GM12878 (cell line): ENCODE measurements around the gene INSC. TPM values are rescaled to one million over a fixed set of nuclear protein-coding genes. Genes with fewer than 3 reads are reported as not detected.

ENCODE experiments used
- ATAC-seq: fragments of 200-7000 bp; cut with Tn5 transposase; 3 replicates; pipeline ENCODE4 v1.9.1; 2020; ENCODE audit warnings: mild to moderate bottlenecking, moderate library complexity
- BruUV-seq: library from RNA; stranded (reverse); fragments of 400-500 nt; replicated peaks from 2 replicates; lab custom pipeline; 2021; lab: Mats Ljungman, UMichigan
- CTCF ChIA-PET: fragments of 300-600 bp; sonication (Branson Sonifier 250); formaldehyde crosslinking; extraction: SDS; loops from one replicate; lab custom pipeline; 2021; ENCODE audit warnings: inconsistent platforms; lab: Yijun Ruan, JAX
- POLR2A ChIA-PET: fragments of 350-600 bp; formaldehyde crosslinking; extraction: SDS; loops from one replicate; lab custom pipeline; 2021; ENCODE audit warnings: inconsistent platforms; lab: Charles Lee
- RAD21 ChIA-PET: fragments of 300-600 bp; sonication (Branson Sonifier 250); formaldehyde crosslinking; loops from one replicate; lab custom pipeline; 2023; ENCODE audit warnings: antibody characterized with exemption; ENCODE audit not compliant: unreplicated experiment; lab: Charles Lee
- SMC1A ChIA-PET: fragments of 300-600 bp; sonication (Branson Sonifier 250); formaldehyde crosslinking; loops from one replicate; lab custom pipeline; 2023; ENCODE audit not compliant: unreplicated experiment, uncharacterized antibody; lab: Charles Lee
- DNase-seq: peaks from one replicate; pipeline ENCODE4 v3.0.0-alpha.2; 2011; ENCODE audit warnings: low read depth, low spot score
- FAIRE-seq: peaks from 3 replicates; lab custom pipeline; 2011; peaks lifted over from hg19 to GRCh38; lab: Jason Lieb, UNC
- H2AFZ ChIP-seq: 2 replicates; pipeline ENCODE4 v1.6.0; 2011; ENCODE audit warnings: low read depth, low read length, control low read depth; ENCODE audit not compliant: control insufficient read depth
- H3K27ac ChIP-seq: 2 replicates; pipeline ENCODE4 v1.5.1; 2011; ENCODE audit warnings: control low read depth; ENCODE audit not compliant: control insufficient read depth, insufficient read depth
- H3K27me3 ChIP-seq, 2 experiments: replicated peaks in 1 of 2; 2 replicates each; pipeline versions ENCODE4 v1.6.0 to v1.6.1; 2011; ENCODE audit warnings: low read length in 1 of 2; ENCODE audit not compliant: control insufficient read depth in 2 of 2, insufficient read depth in 2 of 2
- H3K36me3 ChIP-seq, 2 experiments: 2 replicates each; pipeline ENCODE4 v1.5.1; 2011; ENCODE audit warnings: low read length in 1 of 2; ENCODE audit not compliant: control insufficient read depth in 2 of 2, insufficient read depth in 2 of 2
- H3K4me1 ChIP-seq: 2 replicates; pipeline ENCODE4 v1.6.1; 2011; ENCODE audit warnings: mild to moderate bottlenecking, low read length, moderate library complexity, mixed read lengths; ENCODE audit not compliant: control insufficient read depth, insufficient read depth
- H3K4me2 ChIP-seq: 2 replicates; pipeline ENCODE4 v1.6.0; 2011; ENCODE audit warnings: control low read depth; ENCODE audit not compliant: control insufficient read depth, insufficient read depth
- H3K4me3 ChIP-seq: fragments of 200-600 bp; sonication (generic); 2 replicates; pipeline ENCODE4 v1.5.1; 2016
- H3K79me2 ChIP-seq: 2 replicates; pipeline ENCODE4 v1.6.0; 2011; ENCODE audit warnings: low read length; ENCODE audit not compliant: control insufficient read depth, insufficient read depth
- H3K9ac ChIP-seq: 2 replicates; pipeline ENCODE4 v1.8.0; 2011; ENCODE audit warnings: low read length, control low read depth, mixed read lengths; ENCODE audit not compliant: control insufficient read depth, insufficient read depth
- H3K9me3 ChIP-seq: replicated peaks from 3 replicates; pipeline ENCODE4 v1.5.1; 2011; ENCODE audit warnings: mild to moderate bottlenecking, low read length; ENCODE audit not compliant: control insufficient read depth, insufficient read depth
- H4K20me1 ChIP-seq: 2 replicates; pipeline ENCODE4 v1.6.0; 2011; ENCODE audit not compliant: control insufficient read depth, insufficient read depth
- BCL3 ChIP-seq: IDR thresholded peaks from 2 replicates; pipeline ENCODE4 v1.6.1; 2011; ENCODE audit warnings: borderline replicate concordance, low read depth, mild to moderate bottlenecking, moderate library complexity, low read length; ENCODE audit not compliant: insufficient read depth, poor library complexity, severe bottlenecking
- CHD2 ChIP-seq: IDR thresholded peaks from 2 replicates; pipeline ENCODE4 v1.6.1; 2011; ENCODE audit warnings: low read depth, low read length, improper control_type of control experiment, borderline replicate concordance
- DPF2 ChIP-seq: fragments of 450-650 bp; IDR thresholded peaks from 2 replicates; pipeline ENCODE4 v1.6.1; 2017; ENCODE audit warnings: mild to moderate bottlenecking
- E4F1 ChIP-seq: fragments of 450-650 bp; IDR thresholded peaks from 2 replicates; pipeline ENCODE4 v1.6.1; 2018; ENCODE audit warnings: borderline replicate concordance, mild to moderate bottlenecking; ENCODE audit not compliant: partially characterized antibody
- EZH2 ChIP-seq: IDR thresholded peaks from 2 replicates; pipeline ENCODE4 v1.6.1; 2012; ENCODE audit warnings: low read depth, mild to moderate bottlenecking, control low read depth, inconsistent platforms, low read length, borderline replicate concordance; ENCODE audit not compliant: control insufficient read depth
- IRF4 ChIP-seq: IDR thresholded peaks from 2 replicates; pipeline ENCODE4 v1.6.1; 2011; ENCODE audit warnings: low read depth, low read length
- IRF5 ChIP-seq: fragments of 450-650 bp; IDR thresholded peaks from 2 replicates; pipeline ENCODE4 v1.6.1; 2017; ENCODE audit warnings: borderline replicate concordance
- MTA2 ChIP-seq: fragments of 450-650 bp; IDR thresholded peaks from 2 replicates; pipeline ENCODE4 v1.6.1; 2016; ENCODE audit warnings: low read depth, mild to moderate bottlenecking, moderate library complexity
- SREBF1 ChIP-seq: IDR thresholded peaks from 2 replicates; pipeline ENCODE4 v1.6.1; 2012; ENCODE audit warnings: mild to moderate bottlenecking, low read length
- SRF ChIP-seq, 2 experiments: IDR thresholded peaks; 2 replicates each; pipeline ENCODE4 v1.6.1; 2011; ENCODE audit warnings: low read depth in 2 of 2, low read length in 2 of 2, mild to moderate bottlenecking in 1 of 2, moderate library complexity in 1 of 2
- TCF3 ChIP-seq: IDR thresholded peaks from 2 replicates; pipeline ENCODE4 v1.6.1; 2012; ENCODE audit warnings: low read depth, mild to moderate bottlenecking, low read length, borderline replicate concordance; ENCODE audit not compliant: insufficient read depth
- USF2 ChIP-seq: IDR thresholded peaks from 2 replicates; pipeline ENCODE4 v1.6.1; 2011; ENCODE audit warnings: low read depth, low read length, improper control_type of control experiment, borderline replicate concordance
- WGBS: methylation state at CpG from one replicate; pipeline ENCODE4 v1.1.6; 2016; ENCODE audit warnings: low lambda C conversion rate; ENCODE audit not compliant: insufficient replicate concordance, insufficient coverage; ENCODE audit errors: missing lambda C conversion rate; 5-methylcytosine and 5-hydroxymethylcytosine counted together
- in situ Hi-C: fragments of 300-500 bp; cut with MboI; formaldehyde crosslinking; loops from 9 replicates; pipeline ENCODE4 v1.14.3; 2018; ENCODE audit warnings: mixed read lengths
- intact Hi-C: fragments of 100-400 bp; cut with micrococcal nuclease; formaldehyde crosslinking; loops from one replicate; pipeline ENCODE4 v1.14.2; 2022; ENCODE audit not compliant: unreplicated experiment
- polyA plus RNA-seq, 11 experiments: library from polyadenylated mRNA; depleted of rRNA in 4 of 11; unstranded in 6 of 11; stranded (reverse) in 5 of 11; fragments of >200 nt; fragmentation: Nextera tagmentation in 4 of 11; fragmentation: Illumina TruSeq in 1 of 11; extraction: Ambion mirVana in 4 of 11; extraction: Trizol in 1 of 11; gene quantifications; 1 replicate in 1 of 11; 2 replicates in 10 of 11; pipeline versions ENCODE4 v1.2.1 to v1.2.3, GENCODE V29; 2011 to 2016; ENCODE audit warnings: inconsistent platforms in 2 of 11, missing spikeins in 2 of 11, low read depth in 1 of 11
- total RNA-seq, 4 experiments: library from RNA; depleted of rRNA in 3 of 4; stranded (reverse); fragments of >200 nt in 3 of 4; fragmentation: Illumina TruSeq in 1 of 4; extraction: Trizol in 1 of 4; gene quantifications; 2 replicates each; pipeline versions ENCODE4 v1.2.1 to v1.2.3, GENCODE V29; 2013 to 2021
- TF ChIP-seq, protein P1 (sequence below): fragments of 450-650 bp; IDR thresholded peaks from 2 replicates; pipeline ENCODE4 v1.6.1; 2017; ENCODE audit warnings: mild to moderate bottlenecking, moderate library complexity

INSC gene
- total and polyA plus RNA-seq, 10 of the 15 experiments (the other 5 are each of a cell fraction or from before 2014, with no cell fraction given): 0.13 to 0.33 TPM; not detected in 8

GRCh38 chr11:15127341-15127740, 12.6 kb downstream of the INSC start:
- peaks cover 0 to 4% of the 10 kb centered on the region in 2 experiments; a peak in 1 of 4 replicates for H3K27me3 ChIP-seq
- no peaks in the 10 kb centered on the region for H4K20me1 ChIP-seq
- intact Hi-C loops (no loop called here), in situ Hi-C loops (no loop called here)
- ATAC-seq (no peak), DNase-seq (no peak), FAIRE-seq (no peak)
- no peak overlapping the region for H3K9ac ChIP-seq
- ChIA-PET SMC1A (interaction anchor here (0.9 to 1.1 kb wide), 2 partner anchors 12 to 51 kb away, joined by 3 read pairs; no protein-coding TSS in a partner anchor), CTCF (interaction anchor here (0.9 to 1.2 kb wide), 2 partner anchors 16 to 20 kb away, joined by 3 read pairs; no protein-coding TSS in a partner anchor), POLR2A (no interaction called here), RAD21 (no interaction called here)
- H3K9me3 ChIP-seq: no peaks in the 10 kb centered on the region
- no peak overlapping the region for H2AFZ ChIP-seq
- no peaks in the 10 kb centered on the region for H3K4me1 ChIP-seq
- H3K27ac ChIP-seq: no peak overlapping the region
- H3K4me2 ChIP-seq: no peak overlapping the region
- 41% methylated on average over 6 of the region's 6 CpGs for WGBS
- H3K4me3 ChIP-seq: no peak overlapping the region
- H3K79me2 ChIP-seq: no peaks in the 10 kb centered on the region
- no peaks in the 10 kb centered on the region for H3K36me3 ChIP-seq
- BruUV-seq: no TSS peak
- TF ChIP-seq IRF4 (no peak), E4F1 (no peak), USF2 (no peak), DPF2 (no peak), TCF3 (no peak), EZH2 (no peak), IRF5 (no peak), SRF (IDR thresholded peaks at IDR 0.05; ENCODE audit: low read depth in 2 of 2, low read length in 2 of 2) (no peak), BCL3 (no peak), CHD2 (no peak), MTA2 (no peak), SREBF1 (no peak)
- TF ChIP-seq, protein P1, sequence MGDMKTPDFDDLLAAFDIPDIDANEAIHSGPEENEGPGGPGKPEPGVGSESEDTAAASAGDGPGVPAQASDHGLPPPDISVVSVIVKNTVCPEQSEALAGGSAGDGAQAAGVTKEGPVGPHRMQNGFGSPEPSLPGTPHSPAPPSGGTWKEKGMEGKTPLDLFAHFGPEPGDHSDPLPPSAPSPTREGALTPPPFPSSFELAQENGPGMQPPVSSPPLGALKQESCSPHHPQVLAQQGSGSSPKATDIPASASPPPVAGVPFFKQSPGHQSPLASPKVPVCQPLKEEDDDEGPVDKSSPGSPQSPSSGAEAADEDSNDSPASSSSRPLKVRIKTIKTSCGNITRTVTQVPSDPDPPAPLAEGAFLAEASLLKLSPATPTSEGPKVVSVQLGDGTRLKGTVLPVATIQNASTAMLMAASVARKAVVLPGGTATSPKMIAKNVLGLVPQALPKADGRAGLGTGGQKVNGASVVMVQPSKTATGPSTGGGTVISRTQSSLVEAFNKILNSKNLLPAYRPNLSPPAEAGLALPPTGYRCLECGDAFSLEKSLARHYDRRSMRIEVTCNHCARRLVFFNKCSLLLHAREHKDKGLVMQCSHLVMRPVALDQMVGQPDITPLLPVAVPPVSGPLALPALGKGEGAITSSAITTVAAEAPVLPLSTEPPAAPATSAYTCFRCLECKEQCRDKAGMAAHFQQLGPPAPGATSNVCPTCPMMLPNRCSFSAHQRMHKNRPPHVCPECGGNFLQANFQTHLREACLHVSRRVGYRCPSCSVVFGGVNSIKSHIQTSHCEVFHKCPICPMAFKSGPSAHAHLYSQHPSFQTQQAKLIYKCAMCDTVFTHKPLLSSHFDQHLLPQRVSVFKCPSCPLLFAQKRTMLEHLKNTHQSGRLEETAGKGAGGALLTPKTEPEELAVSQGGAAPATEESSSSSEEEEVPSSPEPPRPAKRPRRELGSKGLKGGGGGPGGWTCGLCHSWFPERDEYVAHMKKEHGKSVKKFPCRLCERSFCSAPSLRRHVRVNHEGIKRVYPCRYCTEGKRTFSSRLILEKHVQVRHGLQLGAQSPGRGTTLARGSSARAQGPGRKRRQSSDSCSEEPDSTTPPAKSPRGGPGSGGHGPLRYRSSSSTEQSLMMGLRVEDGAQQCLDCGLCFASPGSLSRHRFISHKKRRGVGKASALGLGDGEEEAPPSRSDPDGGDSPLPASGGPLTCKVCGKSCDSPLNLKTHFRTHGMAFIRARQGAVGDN: no peak
